GM19468 (cell line): ENCODE measurements around the gene POLD3.
"Not testable (repeated sequence)": the region's sequence is repeated elsewhere in the genome, so short reads cannot be mapped to it uniquely, and the experiment has no call there.

Experiments used
- ATAC-seq: cut with Tn5 transposase; IDR thresholded peaks from one replicate; pipeline ENCODE4 v1.9.1; 2021; ENCODE audit warnings: mild to moderate bottlenecking, moderate library complexity, moderate number of reproducible peaks; ENCODE audit not compliant: unreplicated experiment; ENCODE audit errors: extremely low read depth

POLD3 gene

DNA sequence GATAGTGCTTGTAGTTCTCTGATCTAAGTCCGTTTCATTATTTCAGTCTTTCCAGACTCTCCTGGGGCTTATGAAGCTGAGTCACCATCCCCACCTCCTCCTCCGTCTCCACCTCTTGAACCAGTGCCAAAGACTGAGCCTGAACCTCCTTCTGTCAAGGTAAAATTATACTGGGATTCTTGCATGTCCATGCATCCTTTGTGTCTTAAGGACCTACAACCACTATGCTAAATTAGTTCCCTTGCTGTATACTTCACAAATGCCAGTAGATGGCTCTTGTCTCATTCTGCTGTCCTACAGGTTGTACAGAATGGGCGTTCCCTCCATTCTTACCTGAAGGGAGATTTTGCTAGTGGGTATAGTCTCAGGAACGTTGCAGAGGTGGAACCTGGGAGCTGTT lies 42.2 kb downstream of the POLD3 start:
- ATAC-seq: no peak

- ATAC-seq: no peak
These were observed 44.3 kb downstream of the POLD3 start for GRCh38 chr11:74636630-74637184.

GRCh38 chr11:74637700-74638099 lies 45.3 kb downstream of the POLD3 start:
- ATAC-seq: no peak

GRCh38 chr11:74638869-74639268 lies 46.5 kb downstream of the POLD3 start:
- ATAC-seq: no peak

DNA sequence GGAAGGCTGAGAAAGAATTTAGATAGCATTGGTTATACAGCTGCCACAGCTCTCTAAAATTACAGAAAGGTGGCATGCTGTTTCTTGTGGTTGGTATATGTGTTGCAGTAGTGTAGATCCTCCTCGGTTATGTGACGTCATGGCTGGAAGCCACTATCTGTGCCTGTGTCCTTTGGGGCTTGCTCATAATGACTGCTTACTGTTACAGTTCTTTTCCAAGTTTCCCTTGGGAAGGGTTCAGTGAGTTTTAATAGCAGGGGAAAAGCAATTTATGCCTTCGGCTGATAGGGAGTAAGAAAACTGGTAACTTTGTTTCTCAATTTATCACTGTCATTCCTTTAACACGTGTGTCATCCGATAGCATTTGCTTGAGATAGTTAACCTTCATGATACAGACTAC lies 47.2 kb downstream of the POLD3 start:
- ATAC-seq: no peak

- ATAC-seq: no peak
These were observed 48.9 kb downstream of the POLD3 start for GRCh38 chr11:74641289-74641688.

- no peak for ATAC-seq
These were observed 49.5 kb downstream of the POLD3 start for GRCh38 chr11:74641905-74642304.

- ATAC-seq: no peak
These were observed 50.5 kb downstream of the POLD3 start for GRCh38 chr11:74642912-74643311.

GRCh38 chr11:74644081-74644480 lies 51.7 kb downstream of the POLD3 start:
- ATAC-seq: no peak

- no peak for ATAC-seq
These were observed 53.8 kb downstream of the POLD3 start for GRCh38 chr11:74646215-74646614.

DNA sequence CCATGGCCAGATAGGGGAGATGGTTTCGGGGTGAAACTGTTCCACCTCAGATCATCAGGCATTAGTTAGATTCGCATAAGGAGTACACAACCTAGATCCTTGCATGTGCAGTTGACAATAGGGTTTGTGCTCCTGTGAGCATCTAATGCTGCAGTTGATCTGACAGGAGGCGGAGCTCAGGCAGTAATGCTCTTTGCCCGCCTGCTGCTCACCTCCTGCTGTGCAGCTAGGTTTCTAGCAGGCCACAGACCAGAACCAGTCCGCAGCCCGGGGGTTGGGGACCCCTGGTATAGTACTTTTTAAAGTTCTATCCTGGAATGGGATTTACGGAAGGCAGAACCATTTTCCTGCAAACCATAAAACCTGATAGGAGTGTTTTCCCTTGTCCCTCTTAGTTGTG lies 54.6 kb downstream of the POLD3 start:
- no peak for ATAC-seq

- no peak for ATAC-seq
These were observed 55.0 kb downstream of the POLD3 start for GRCh38 chr11:74647404-74647803.

DNA sequence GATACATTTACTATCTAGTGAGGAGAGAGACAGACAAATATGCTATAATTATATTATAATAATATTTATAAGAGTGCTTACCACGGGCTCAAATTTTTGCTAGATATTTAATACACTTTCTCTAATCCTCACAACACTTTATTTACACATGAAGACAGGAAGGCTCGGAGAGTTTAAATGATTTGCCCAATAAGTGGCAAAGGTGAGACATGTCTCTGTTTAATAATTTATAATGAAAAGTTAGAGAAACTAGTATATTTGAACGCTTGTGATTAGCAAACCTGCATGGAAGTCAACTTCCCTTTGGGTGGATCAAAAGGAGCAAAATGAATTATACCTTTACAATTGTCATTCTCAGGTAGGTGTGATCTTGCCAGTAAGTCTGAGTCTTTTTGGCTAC lies 55.4 kb downstream of the POLD3 start:
- ATAC-seq: no peak

DNA sequence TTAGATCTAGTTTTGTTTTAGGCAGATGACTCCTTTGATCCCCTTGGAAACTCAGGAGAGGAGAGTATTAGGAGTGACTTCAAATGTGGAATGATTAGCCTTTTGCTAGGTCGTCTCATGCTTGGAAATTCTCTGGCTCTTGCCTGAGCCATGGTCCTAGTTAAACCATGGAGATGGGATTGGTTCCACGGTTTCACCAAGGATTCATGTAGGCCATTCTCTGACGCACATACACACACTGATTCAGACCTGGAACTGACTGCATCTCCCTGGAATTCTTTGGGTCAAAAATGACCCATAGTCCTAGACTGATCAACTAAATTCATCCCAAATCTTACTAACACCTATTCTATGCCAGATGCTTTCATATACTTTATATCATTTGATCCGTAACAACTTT lies 56.5 kb downstream of the POLD3 start:
- ATAC-seq: no peak

DNA sequence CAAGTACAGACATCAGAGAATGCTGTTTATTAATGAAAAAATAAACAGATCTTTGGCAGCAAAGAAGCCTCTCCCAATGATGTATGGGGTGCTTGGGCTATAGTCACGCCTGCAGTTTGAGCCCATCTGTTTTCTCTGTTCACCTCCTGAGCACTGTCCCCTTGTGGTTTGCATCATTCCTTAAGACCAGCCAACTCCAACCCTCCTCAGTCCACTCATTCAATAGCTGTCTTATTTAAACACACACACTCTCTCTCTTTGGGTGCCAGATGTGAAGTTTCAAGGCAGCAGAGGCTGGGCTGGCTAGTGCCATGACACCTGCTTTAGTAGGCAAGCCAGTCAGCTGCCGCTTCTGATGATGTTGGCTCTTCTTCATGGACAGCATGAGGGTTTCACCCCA lies 58.1 kb downstream of the POLD3 start:
- no peak for ATAC-seq

DNA sequence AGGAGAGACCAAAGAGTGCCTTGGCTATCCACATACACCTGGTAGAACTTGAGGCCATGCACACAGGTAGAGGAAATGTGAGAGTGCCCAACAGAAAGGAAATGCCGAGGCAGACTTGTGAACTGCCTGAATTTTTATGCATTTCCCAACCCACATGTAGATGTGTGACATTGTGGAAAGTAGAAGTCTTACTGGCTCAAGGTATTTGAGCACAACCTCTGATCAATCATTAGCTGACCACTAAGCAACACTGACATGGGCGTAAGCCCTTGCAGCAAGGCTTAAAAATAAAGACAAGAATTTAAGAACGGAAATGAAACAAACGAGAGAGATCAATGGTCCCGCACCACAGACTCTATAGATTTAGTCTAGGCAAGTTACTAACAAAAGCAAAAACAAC lies 62.6 kb downstream of the POLD3 start:
- ATAC-seq: no peak

DNA sequence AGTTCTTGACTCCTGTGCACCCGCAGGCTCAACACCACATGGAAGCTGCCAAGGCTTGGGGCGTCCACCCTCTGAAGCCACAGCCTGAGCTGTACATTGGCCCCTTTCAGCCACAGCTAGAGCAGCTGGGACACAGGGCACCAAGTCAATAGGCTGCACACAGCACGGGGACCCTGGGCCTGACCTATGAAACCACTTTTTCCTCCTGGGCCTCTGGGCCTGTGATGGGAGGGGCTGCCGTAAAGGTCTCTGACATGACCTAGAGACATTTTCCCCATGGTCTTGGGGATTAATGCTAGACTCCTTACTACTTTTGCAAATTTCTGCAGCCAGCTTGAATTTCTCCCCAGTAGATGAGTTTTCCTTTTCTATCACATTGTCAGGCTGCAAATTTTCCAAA lies 66.7 kb downstream of the POLD3 start:
- ATAC-seq: not testable (repeated sequence)

- ATAC-seq: no peak
These were observed 70.2 kb downstream of the POLD3 start for GRCh38 chr11:74662487-74663103.

GRCh38 chr11:74663315-74663714 lies 70.9 kb downstream of the POLD3 start:
- ATAC-seq: no peak

DNA sequence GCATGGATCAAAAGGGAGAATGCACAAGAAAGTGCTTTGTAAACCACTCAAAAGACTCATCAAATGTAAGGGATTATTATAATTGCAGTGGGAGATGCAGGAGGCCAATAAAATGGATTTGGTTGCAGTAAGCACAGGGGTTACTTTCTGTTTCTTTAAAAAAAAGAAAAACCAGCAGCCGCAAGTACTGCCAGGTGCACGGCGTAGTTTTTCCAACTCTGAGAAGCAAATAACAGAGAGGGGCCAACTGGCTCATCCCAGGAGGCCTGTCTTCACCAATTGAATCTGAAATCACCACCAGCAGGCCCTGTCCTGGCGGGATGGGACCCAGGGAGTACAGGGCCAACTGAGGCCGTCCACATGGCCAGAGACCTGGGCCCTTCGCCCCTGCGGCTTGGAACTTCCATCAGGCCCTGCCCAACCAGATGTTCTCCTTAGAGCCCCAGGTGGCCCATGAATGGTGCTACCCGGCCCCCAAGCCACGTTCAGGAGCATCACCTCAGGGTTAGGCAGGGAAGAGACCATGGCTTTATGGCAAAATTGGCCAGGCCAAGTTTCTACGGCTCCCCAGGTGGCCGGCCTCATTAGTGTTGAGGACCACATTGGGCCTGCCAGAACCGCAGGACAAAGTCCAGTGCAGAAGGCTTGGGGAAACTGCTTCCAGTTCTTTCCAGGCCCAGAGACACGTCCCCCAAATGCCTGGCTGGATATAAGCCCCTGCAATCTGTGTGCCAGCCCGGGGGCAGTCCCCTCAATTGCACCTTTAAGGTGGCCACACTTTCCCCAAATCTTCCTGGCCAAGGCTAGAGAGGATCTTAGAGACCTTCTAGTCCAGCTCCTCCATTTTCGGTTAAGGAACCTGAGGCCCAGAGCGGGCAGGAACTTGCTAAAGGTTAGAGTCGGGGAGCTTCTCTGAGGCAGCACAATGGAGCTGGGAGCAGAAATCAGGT lies 77.1 kb downstream of the POLD3 start:
- no peak for ATAC-seq

- no peak for ATAC-seq
These were observed 77.8 kb downstream of the POLD3 start for GRCh38 chr11:74670171-74670570.
